Ishikawa (cell line): ENCODE data around the gene GNPTAB.

ENCODE experiments used
- CEBPB ChIP-seq: IDR thresholded peaks from 2 replicates; pipeline ENCODE4 v1.6.1; 2012
- CREB1 ChIP-seq: IDR thresholded peaks from 2 replicates; pipeline ENCODE4 v1.6.1; 2012; ENCODE audit warnings: low read depth
- EGR1 ChIP-seq: IDR thresholded peaks from 2 replicates; pipeline ENCODE4 v1.6.1; 2012
- EP300 ChIP-seq: IDR thresholded peaks from 2 replicates; pipeline ENCODE4 v1.6.1; 2012; ENCODE audit warnings: borderline replicate concordance
- FOXM1 ChIP-seq: IDR thresholded peaks from 2 replicates; pipeline ENCODE4 v1.6.1; 2012; ENCODE audit warnings: low read depth, borderline replicate concordance
- MAX ChIP-seq: IDR thresholded peaks from 2 replicates; pipeline ENCODE4 v1.6.1; 2012
- NFIC ChIP-seq: IDR thresholded peaks from 2 replicates; pipeline ENCODE4 v1.6.1; 2012
- RAD21 ChIP-seq: IDR thresholded peaks from 2 replicates; pipeline ENCODE4 v1.6.1; 2012; ENCODE audit warnings: low read depth
- REST ChIP-seq: IDR thresholded peaks from 2 replicates; pipeline ENCODE4 v1.6.1; 2012; ENCODE audit warnings: low read depth, mild to moderate bottlenecking
- TAF1 ChIP-seq: IDR thresholded peaks from 2 replicates; pipeline ENCODE4 v1.6.1; 2012; ENCODE audit warnings: low read depth, mild to moderate bottlenecking
- TEAD4 ChIP-seq: IDR thresholded peaks from 2 replicates; pipeline ENCODE4 v1.6.1; 2012
- USF1 ChIP-seq: IDR thresholded peaks from 2 replicates; pipeline ENCODE4 v1.6.1; 2012
- YY1 ChIP-seq: IDR thresholded peaks from 2 replicates; pipeline ENCODE4 v1.6.1; 2012; ENCODE audit warnings: low read depth
- ZBTB7A ChIP-seq: IDR thresholded peaks from 2 replicates; pipeline ENCODE4 v1.6.1; 2012; ENCODE audit warnings: low read depth

GRCh38 chr12:101777978-101778377, 52.8 kb downstream of the GNPTAB start:
- no peak for TF ChIP-seq TEAD4
- TF ChIP-seq CREB1 = no peak
- no peak for TF ChIP-seq EP300
- TF ChIP-seq RAD21 = no peak
- no peak for TF ChIP-seq CEBPB
- no peak for TF ChIP-seq TAF1
- no peak for TF ChIP-seq FOXM1
- TF ChIP-seq YY1 = no peak
- no peak for TF ChIP-seq NFIC
- TF ChIP-seq REST = no peak
- no peak for TF ChIP-seq ZBTB7A
- no peak for TF ChIP-seq EGR1
- no peak for TF ChIP-seq MAX
- TF ChIP-seq USF1 = no peak
